ENCODE results near the gene FOXA3.

GRCh38 chr19:45852145-45852750 lies 11.9 kb upstream of the FOXA3 start:
- no peak for TF ChIP-seq POLR2A (IDR thresholded peaks at IDR 0.05)
- no peak for TF ChIP-seq CTCF (IDR thresholded peaks at IDR 0.05)
- TF ChIP-seq EP300 (IDR thresholded peaks at IDR 0.05) = no peak
- no peak for TF ChIP-seq POLR2AphosphoS5 (IDR thresholded peaks at IDR 0.05)
